Stomach (tissue), 4 donors: ENCODE measurements around the gene ZNF594.

Source experiments
- EP300 ChIP-seq: sonication (generic); formaldehyde crosslinking; IDR thresholded peaks from one replicate; pipeline ENCODE4 v1.6.1; 2017; ENCODE audit warnings: antibody characterized with exemption
- POLR2A ChIP-seq, 4 donors: fragments of 450-650 bp; IDR thresholded peaks; one replicate each; pipeline ENCODE4 v1.6.1; 2016; ENCODE audit warnings: antibody characterized with exemption in 4 of 4, control low read depth in 2 of 4, mild to moderate bottlenecking in 1 of 4, moderate library complexity in 1 of 4
- POLR2AphosphoS5 ChIP-seq, 3 donors: sonication (generic); formaldehyde crosslinking; IDR thresholded peaks; one replicate each; pipeline ENCODE4 v1.6.1; 2016; ENCODE audit warnings: antibody characterized with exemption in 3 of 3
- TF ChIP-seq, protein P1 (sequence below), 7 experiments: fragments of 450-650 bp in 4 of 7; fragments of 200-600 bp in 3 of 7; sonication (generic) in 3 of 7; IDR thresholded peaks; one replicate each; pipeline ENCODE4 v1.5.1; 2016 to 2019; ENCODE audit warnings: antibody characterized with exemption in 7 of 7, control low read depth in 2 of 7, mild to moderate bottlenecking in 1 of 7

DNA sequence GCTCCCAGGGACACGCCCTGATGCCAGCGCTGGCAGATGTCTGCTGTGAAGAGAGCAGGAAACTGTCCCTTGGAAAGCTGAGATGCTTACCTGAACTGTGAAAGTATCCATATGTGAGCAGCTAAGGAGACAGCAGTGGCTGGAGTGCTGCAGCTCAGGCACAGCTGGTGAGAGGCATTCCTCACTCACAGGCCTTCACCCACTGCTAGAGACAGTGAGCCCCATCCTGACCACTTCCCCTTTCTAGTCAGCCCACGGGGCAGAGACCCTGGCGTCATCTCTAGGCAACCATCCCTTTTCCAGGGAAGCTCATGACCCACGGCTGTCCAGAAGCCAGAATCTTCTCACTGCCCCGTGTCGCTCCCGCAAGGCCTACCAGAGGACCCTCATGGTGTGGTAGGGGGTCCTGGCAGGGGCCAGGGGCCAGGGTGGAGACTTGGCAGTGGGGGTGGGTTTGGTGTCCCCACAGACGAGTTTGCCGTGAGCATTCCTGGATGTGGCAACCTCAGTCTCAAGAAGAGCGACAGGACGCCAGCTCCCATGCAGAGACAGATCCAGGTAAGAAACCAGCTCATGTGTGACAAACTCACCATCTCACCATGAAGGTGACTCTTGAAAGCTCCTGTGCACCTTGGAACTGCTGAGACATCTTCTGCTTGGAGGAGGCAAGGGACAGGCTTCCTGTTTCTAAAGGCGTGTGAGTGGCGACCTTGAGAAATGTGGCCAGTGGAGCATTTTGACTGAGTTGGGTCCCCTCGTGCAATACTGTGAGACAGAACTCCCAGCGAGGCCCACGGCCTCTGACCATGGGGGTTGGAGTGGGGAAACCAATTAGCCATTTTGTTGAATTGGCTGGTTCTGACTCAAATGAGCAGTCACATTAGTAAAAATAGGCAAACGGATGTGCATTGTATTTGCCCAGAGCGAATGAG, 43.2 kb upstream of the ZNF594 start, which contains the start of gene SCIMP:
- TF ChIP-seq, protein P1, sequence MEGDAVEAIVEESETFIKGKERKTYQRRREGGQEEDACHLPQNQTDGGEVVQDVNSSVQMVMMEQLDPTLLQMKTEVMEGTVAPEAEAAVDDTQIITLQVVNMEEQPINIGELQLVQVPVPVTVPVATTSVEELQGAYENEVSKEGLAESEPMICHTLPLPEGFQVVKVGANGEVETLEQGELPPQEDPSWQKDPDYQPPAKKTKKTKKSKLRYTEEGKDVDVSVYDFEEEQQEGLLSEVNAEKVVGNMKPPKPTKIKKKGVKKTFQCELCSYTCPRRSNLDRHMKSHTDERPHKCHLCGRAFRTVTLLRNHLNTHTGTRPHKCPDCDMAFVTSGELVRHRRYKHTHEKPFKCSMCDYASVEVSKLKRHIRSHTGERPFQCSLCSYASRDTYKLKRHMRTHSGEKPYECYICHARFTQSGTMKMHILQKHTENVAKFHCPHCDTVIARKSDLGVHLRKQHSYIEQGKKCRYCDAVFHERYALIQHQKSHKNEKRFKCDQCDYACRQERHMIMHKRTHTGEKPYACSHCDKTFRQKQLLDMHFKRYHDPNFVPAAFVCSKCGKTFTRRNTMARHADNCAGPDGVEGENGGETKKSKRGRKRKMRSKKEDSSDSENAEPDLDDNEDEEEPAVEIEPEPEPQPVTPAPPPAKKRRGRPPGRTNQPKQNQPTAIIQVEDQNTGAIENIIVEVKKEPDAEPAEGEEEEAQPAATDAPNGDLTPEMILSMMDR (IDR thresholded peaks at IDR 0.05), result no peak
- TF ChIP-seq EP300, result no peak
- TF ChIP-seq POLR2A (IDR thresholded peaks at IDR 0.05), result no peak
- TF ChIP-seq POLR2AphosphoS5 (IDR thresholded peaks at IDR 0.05), result no peak
